ENCODE results near the gene BEND2. TPM values are rescaled to one million over a fixed set of nuclear protein-coding genes. Genes with fewer than 3 reads are reported as not detected.

The BEND2 gene
- total RNA-seq, 1 donor from 2014 or later, result not detected

DNA sequence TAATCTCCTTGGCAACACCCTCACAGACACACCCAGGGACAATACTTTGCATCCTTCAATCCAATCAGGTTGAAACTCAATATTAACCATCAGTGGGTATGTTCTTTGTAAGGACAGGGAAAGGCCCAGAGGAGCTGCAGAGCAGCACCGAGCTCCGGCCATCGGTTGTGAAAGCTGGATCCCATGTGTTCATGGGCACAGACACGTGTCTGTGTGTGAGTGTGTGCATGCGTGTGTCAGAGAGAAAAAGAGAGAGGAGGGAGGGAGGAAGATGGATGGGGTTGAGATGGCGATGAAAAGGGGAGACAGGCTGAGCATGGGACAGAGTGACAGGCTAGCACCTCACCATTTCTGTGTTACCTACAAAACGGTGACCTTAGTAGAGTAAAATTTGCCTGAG lies 6.8 kb upstream of the BEND2 start:
- Mint-ChIP-seq H3K27ac (ENCODE audit: unreplicated experiment) (no peak overlapping the region), H3K27me3 (ENCODE audit: unreplicated experiment) (peaks cover 2% of the 10 kb centered on the region), H3K9me3 (ENCODE audit: unreplicated experiment) (peaks cover 6% of the 10 kb centered on the region), H3K4me1 (ENCODE audit: unreplicated experiment) (no peaks in the 10 kb centered on the region), H3K36me3 (ENCODE audit: unreplicated experiment) (no peaks in the 10 kb centered on the region), H3K4me3 (ENCODE audit: unreplicated experiment) (no peak overlapping the region)
- TF ChIP-seq, protein P1, sequence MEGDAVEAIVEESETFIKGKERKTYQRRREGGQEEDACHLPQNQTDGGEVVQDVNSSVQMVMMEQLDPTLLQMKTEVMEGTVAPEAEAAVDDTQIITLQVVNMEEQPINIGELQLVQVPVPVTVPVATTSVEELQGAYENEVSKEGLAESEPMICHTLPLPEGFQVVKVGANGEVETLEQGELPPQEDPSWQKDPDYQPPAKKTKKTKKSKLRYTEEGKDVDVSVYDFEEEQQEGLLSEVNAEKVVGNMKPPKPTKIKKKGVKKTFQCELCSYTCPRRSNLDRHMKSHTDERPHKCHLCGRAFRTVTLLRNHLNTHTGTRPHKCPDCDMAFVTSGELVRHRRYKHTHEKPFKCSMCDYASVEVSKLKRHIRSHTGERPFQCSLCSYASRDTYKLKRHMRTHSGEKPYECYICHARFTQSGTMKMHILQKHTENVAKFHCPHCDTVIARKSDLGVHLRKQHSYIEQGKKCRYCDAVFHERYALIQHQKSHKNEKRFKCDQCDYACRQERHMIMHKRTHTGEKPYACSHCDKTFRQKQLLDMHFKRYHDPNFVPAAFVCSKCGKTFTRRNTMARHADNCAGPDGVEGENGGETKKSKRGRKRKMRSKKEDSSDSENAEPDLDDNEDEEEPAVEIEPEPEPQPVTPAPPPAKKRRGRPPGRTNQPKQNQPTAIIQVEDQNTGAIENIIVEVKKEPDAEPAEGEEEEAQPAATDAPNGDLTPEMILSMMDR (IDR thresholded peaks at IDR 0.05), result no peak
- no peak for DNase-seq (ENCODE audit: extremely low spot score, unreplicated experiment)

DNA sequence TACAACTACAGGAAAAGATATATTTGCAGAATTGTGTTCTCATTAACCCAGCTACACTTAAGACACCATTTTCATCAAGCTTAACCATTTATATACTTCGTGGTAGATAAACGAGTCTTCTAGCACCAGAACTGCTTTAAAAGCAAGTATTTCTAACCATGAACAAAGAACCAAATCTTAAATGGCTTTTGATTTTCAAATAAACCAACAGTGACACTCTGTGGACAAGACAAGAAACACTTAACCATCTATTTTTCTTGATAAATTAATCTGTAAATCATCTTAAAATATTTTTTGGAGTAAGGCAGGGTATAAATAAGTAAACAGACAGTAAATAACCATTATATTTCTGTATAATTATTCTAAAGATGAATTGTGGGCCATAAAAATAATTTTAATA lies 10.2 kb downstream of the BEND2 start:
- TF ChIP-seq, protein P1 (IDR thresholded peaks at IDR 0.05), result peak; percentile 33
- no peaks in the 10 kb centered on the region for H3K36me3 Mint-ChIP-seq (ENCODE audit: unreplicated experiment)
- H3K4me3 Mint-ChIP-seq (ENCODE audit: unreplicated experiment), result no peak overlapping the region
- no peaks in the 10 kb centered on the region for H3K4me1 Mint-ChIP-seq (ENCODE audit: unreplicated experiment)
- H3K9me3 Mint-ChIP-seq (ENCODE audit: unreplicated experiment), result no peaks in the 10 kb centered on the region
- no peak overlapping the region for H3K27ac Mint-ChIP-seq (ENCODE audit: unreplicated experiment)
- no peak for DNase-seq (ENCODE audit: extremely low spot score, unreplicated experiment)
- H3K27me3 Mint-ChIP-seq (ENCODE audit: unreplicated experiment), result peaks cover 4% of the 10 kb centered on the region

DNA sequence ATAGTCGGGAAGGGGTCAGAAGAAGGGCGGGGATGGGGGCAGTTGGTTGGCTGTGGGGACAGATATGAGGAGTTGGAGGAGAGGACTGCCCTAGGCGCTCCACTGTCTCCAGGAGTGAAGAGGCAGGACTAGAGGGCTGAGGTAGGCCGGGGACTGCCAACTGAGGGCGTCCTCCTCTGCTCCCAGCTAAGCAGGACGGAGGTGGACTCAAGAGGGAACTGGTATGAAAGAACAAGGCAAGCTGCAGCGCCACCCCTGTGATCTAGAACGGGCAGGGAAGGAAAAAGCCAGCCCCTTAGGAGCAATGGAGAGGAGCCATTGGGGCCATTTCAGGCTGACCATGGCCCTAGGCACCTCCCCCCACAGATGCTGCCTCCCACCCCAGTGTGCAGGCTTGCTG lies 14.0 kb downstream of the BEND2 start:
- H3K36me3 Mint-ChIP-seq (ENCODE audit: unreplicated experiment), result no peaks in the 10 kb centered on the region
- no peak overlapping the region for H3K27ac Mint-ChIP-seq (ENCODE audit: unreplicated experiment)
- no peak for DNase-seq (ENCODE audit: extremely low spot score, unreplicated experiment)
- no peak overlapping the region for H3K4me3 Mint-ChIP-seq (ENCODE audit: unreplicated experiment)
- H3K27me3 Mint-ChIP-seq (ENCODE audit: unreplicated experiment), result peaks cover 7% of the 10 kb centered on the region
- no peaks in the 10 kb centered on the region for H3K4me1 Mint-ChIP-seq (ENCODE audit: unreplicated experiment)
- H3K9me3 Mint-ChIP-seq (ENCODE audit: unreplicated experiment), result no peaks in the 10 kb centered on the region
- TF ChIP-seq, protein P1 (IDR thresholded peaks at IDR 0.05), result no peak

DNA sequence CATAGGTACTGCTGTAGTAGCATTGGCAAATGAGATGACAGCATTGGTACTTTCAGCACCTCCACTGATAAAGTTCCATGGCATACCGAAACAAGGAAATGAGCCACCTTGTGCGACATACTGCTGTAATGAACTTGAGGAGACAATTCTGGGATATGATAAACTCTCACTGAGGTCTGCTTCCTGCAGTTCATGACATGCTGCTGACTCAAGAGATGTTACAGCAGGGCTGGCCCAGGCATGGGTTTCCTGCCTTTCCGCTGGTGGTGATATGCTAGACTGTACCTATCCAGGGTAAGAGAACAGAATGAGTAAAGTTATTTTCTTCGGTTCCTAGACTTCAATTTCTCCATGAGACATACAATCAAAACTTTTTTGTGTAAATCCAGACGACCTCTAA lies 17.1 kb downstream of the BEND2 start:
- H3K36me3 Mint-ChIP-seq (ENCODE audit: unreplicated experiment), result no peaks in the 10 kb centered on the region
- no peak overlapping the region for H3K4me3 Mint-ChIP-seq (ENCODE audit: unreplicated experiment)
- no peak overlapping the region for H3K27ac Mint-ChIP-seq (ENCODE audit: unreplicated experiment)
- TF ChIP-seq, protein P1 (IDR thresholded peaks at IDR 0.05), result no peak
- DNase-seq (ENCODE audit: extremely low spot score, unreplicated experiment), result no peak
- peaks cover 4% of the 10 kb centered on the region for H3K9me3 Mint-ChIP-seq (ENCODE audit: unreplicated experiment)
- H3K27me3 Mint-ChIP-seq (ENCODE audit: unreplicated experiment), result peaks cover 3% of the 10 kb centered on the region
- H3K4me1 Mint-ChIP-seq (ENCODE audit: unreplicated experiment), result no peaks in the 10 kb centered on the region

DNA sequence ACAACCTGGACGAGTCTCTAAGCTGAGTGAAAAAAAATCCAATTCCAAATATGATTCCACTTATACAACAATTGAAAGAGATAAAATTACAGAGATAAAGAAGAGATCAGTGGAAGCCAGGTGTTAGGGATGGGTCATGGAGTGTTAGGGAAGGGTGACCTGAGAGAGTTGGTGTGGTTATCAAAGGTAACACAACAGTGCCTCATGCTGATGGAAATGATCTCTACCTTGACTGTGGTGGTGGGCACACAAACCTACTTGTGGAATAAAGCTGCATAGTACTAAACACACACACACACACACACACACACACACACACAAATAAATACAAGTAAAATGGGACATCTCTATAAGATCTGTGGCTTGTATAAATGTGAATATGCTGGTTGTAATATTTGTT lies 26.0 kb downstream of the BEND2 start:
- peaks cover 8% of the 10 kb centered on the region for H3K27me3 Mint-ChIP-seq (ENCODE audit: unreplicated experiment)
- H3K36me3 Mint-ChIP-seq (ENCODE audit: unreplicated experiment), result no peaks in the 10 kb centered on the region
- TF ChIP-seq, protein P1 (IDR thresholded peaks at IDR 0.05), result no peak
- no peak for DNase-seq (ENCODE audit: extremely low spot score, unreplicated experiment)
- no peaks in the 10 kb centered on the region for H3K4me1 Mint-ChIP-seq (ENCODE audit: unreplicated experiment)
- H3K27ac Mint-ChIP-seq (ENCODE audit: unreplicated experiment), result no peak overlapping the region
- no peak overlapping the region for H3K4me3 Mint-ChIP-seq (ENCODE audit: unreplicated experiment)
- peaks cover 8% of the 10 kb centered on the region for H3K9me3 Mint-ChIP-seq (ENCODE audit: unreplicated experiment)
